Naive B cell (primary cell): ENCODE results near the gene CDC14B. TPM values are rescaled to one million over a fixed set of nuclear protein-coding genes. Genes with fewer than 3 reads are reported as not detected.
"Not testable (repeated sequence)": the region's sequence is repeated elsewhere in the genome, so short reads cannot be mapped to it uniquely, and the experiment has no call there.

Experiments
- ATAC-seq, 2 donors: fragments of 150-1000 bp; cut with Tn5 transposase; 2 replicates each; pipeline ENCODE4 v1.10.0; 2021; ENCODE audit warnings: low read depth in 2 of 2, mild to moderate bottlenecking in 2 of 2, moderate library complexity in 2 of 2
- DNase-seq: peaks from one replicate; pipeline ENCODE4 v3.0.0; 2022
- H3K27ac Mint-ChIP-seq, 6 donors: one replicate each; pipeline ENCODE4 v1.8.0; 2020 to 2022; ENCODE audit warnings: mild to moderate bottlenecking in 6 of 6, mixed read lengths in 6 of 6, moderate library complexity in 5 of 6, inconsistent platforms in 2 of 6
- H3K27me3 Mint-ChIP-seq, 3 donors: one replicate each; pipeline ENCODE4 v1.8.0; 2021 to 2022; ENCODE audit warnings: mixed read lengths in 3 of 3, mild to moderate bottlenecking in 1 of 3
- H3K36me3 Mint-ChIP-seq, 2 donors: one replicate each; pipeline ENCODE4 v1.8.0; 2020 to 2022; ENCODE audit warnings: mixed read lengths in 2 of 2, inconsistent platforms in 1 of 2, mild to moderate bottlenecking in 1 of 2
- H3K4me1 Mint-ChIP-seq, 3 donors: one replicate each; pipeline ENCODE4 v1.8.0; 2020 to 2022; ENCODE audit warnings: mixed read lengths in 3 of 3, inconsistent platforms in 1 of 3, mild to moderate bottlenecking in 1 of 3, moderate library complexity in 1 of 3
- H3K4me3 Mint-ChIP-seq, 8 donors: one replicate each; pipeline ENCODE4 v1.8.0; 2020 to 2022; ENCODE audit warnings: mild to moderate bottlenecking in 8 of 8, mixed read lengths in 8 of 8, moderate library complexity in 8 of 8, inconsistent platforms in 2 of 8
- H3K9me3 Mint-ChIP-seq, 7 donors: one replicate each; pipeline ENCODE4 v1.8.0; 2020 to 2022; ENCODE audit warnings: mixed read lengths in 7 of 7, mild to moderate bottlenecking in 5 of 7, inconsistent platforms in 2 of 7, moderate library complexity in 1 of 7
- polyA plus RNA-seq, 6 donors: library from polyadenylated mRNA; unstranded; fragments of 300-500 nt; fragmentation: Illumina TruSeq; gene quantifications; one replicate each; pipeline ENCODE4 v1.2.3, GENCODE V29; 2021; ENCODE audit warnings: low read depth in 6 of 6

The CDC14B gene
- polyA plus RNA-seq, result 1 to 10 TPM; 2.9 to 7.9 (median 5.2) TPM

- Mint-ChIP-seq H3K36me3 (no peaks in the 10 kb centered on the region), H3K4me3 (peak within 1 kb of the TSS; percentile 72 to 90 (median 76)), H3K9me3 (peaks cover 0 to 5% (median 0%) of the 10 kb centered on the region in 7 donors), H3K27ac (peak within 1 kb of the TSS in 2 of 6 donors; percentile 26 to 57), H3K27me3 (peaks cover 42 to 67% (median 44%) of the 10 kb centered on the region in 3 donors), H3K4me1 (peaks cover 3 to 15% (median 11%) of the 10 kb centered on the region in 3 donors)
- peak; percentile 77 to 79 for ATAC-seq
- DNase-seq, result peak; percentile 44
Observed at GRCh38 chr9:96619491-96620180, at the start of gene CDC14B. TSS of gene CDC14B (minus strand) at chr9:96619843. CDS start at chr9:96619378, 465 bp downstream.

- no peak for DNase-seq
- Mint-ChIP-seq H3K4me3 (no peak overlapping the region), H3K9me3 (peaks cover 0 to 3% (median 0%) of the 10 kb centered on the region in 7 donors), H3K4me1 (no peaks in the 10 kb centered on the region), H3K27ac (peak overlapping the region in 1 of 6 donors; percentile 73), H3K27me3 (peaks cover 8 to 21% (median 11%) of the 10 kb centered on the region in 3 donors), H3K36me3 (no peaks in the 10 kb centered on the region)
- ATAC-seq, result no peak
Observed at GRCh38 chr9:96668868-96669534, 49.4 kb upstream of the CDC14B start.

DNA sequence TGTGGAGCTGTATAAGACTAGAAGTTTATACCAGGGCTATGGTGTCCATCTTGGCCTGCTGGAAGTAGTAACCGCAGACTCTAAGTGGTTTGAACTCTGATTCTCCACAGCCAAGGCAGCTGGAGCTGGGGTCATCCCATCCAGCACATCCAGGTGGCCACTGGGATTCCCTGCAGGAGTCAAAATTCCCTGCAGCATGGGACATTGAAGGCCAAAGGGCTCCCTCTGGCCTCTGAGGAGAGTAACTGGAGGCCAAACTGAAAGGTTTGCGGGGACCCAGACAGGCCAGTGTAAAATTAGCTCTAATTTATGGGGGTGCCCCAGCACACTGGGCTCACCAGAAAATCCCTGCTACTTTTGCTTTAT lies 47.7 kb upstream of the CDC14B start:
- peaks cover 15 to 16% (median 15%) of the 10 kb centered on the region in 3 donors for H3K27me3 Mint-ChIP-seq
- no peak for ATAC-seq

DNA sequence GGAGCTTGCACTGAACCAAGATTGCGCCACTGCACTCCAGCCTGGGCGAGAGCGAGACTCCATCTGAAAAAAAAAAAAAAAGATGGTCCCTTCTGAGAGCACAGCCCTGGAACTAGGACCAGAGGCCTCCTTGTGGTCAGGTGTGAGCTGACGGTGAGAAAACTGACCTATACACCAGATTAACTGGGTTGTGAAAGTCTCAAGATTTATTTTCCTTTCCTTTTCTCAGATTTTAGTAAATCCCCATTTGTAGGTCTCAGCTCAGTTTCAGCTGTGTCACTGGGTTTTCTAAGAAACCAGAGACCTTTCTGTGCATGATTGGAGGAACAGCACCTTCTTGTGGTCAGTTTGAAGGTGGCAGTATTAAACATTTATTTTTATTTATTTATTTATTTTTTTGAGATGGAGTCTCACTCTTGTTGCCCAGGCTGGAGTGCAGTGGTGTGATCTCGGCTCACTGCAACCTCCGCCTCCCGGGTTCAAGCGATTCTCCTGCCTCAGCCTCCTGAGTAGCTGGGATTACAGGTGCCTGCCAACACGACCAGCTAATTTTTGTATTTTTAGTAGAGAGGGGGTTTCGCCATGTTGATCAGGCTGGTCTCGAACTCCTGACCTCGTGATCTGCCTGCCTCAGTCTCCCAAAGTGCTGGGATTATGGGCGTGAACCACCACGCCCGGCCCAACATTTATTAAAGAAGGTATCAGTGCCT lies 47.2 kb upstream of the CDC14B start:
- H3K27ac Mint-ChIP-seq, result peak overlapping the region in 1 of 6 donors; percentile 44

More for the DNA sequence above, 47.7 kb upstream of the CDC14B start:
- DNase-seq, result no peak
- Mint-ChIP-seq H3K9me3 (no peaks in the 10 kb centered on the region), H3K4me3 (no peak overlapping the region), H3K36me3 (no peaks in the 10 kb centered on the region), H3K4me1 (no peaks in the 10 kb centered on the region), H3K27ac (peak overlapping the region in 1 of 6 donors; percentile 44)

DNA sequence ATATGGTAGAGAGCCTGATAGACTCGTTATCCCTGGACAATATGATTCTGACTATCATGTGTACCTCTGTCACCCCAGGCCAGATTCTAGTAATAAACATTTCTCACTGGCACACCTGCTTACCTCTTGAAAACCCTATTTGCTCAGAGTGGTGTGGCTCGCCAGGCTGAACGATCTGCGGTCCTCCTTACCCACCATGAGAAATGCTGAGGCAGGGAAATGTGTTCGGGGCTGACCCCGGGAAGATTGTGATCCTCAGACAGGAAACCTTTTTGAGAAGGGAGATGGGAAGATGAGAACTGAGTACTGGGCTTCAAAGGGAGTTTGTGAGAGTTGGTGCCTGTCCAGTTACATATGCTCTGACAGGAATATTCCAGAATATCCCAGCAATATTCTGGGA lies 46.1 kb upstream of the CDC14B start:
- DNase-seq, result no peak

More for the DNA sequence above, 47.2 kb upstream of the CDC14B start:
- not testable (repeated sequence) for H3K9me3 Mint-ChIP-seq, H3K36me3 Mint-ChIP-seq, H3K4me3 Mint-ChIP-seq, H3K4me1 Mint-ChIP-seq
- ATAC-seq (peak; percentile 51 to 62), DNase-seq (peak; percentile 20)
- peaks cover 14 to 18% (median 16%) of the 10 kb centered on the region in 3 donors for H3K27me3 Mint-ChIP-seq

DNA sequence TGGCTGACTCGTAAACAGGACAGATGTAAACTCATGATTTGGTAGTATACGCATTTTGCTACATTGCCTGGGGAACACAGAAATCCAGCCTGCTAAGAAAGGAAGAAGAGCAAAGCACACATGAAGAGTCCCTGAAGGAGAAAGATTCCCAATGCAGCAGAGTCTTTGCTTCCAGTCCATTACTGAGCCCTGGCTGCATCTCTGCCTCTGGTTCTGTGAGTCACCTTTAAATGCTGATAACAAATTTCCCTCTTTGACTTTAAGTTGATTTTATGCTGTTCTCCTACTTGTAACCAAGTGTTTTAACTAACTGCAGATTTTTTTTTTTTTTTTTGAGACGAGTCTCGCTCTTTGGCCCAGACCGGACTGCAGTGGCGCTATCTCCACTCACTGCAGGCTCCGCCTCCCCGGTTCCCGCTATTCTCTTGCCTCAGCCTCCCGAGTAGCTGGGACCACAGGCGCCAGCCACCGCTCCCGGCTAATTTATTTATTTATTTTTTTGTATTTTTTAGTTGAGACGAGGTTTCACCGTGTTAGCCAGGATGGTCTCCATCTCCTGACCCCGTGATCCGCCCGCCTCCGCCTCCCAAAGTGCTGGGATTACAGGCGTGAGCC lies 44.0 kb upstream of the CDC14B start:
- no peak for ATAC-seq
- no peak for DNase-seq
- Mint-ChIP-seq H3K36me3 (no peaks in the 10 kb centered on the region), H3K27ac (no peak overlapping the region), H3K9me3 (no peaks in the 10 kb centered on the region), H3K4me3 (no peak overlapping the region), H3K4me1 (no peaks in the 10 kb centered on the region), H3K27me3 (peaks cover 8 to 13% (median 12%) of the 10 kb centered on the region in 3 donors)

More for the DNA sequence above, 46.1 kb upstream of the CDC14B start:
- H3K27ac Mint-ChIP-seq, result peak overlapping the region in 2 of 6 donors; percentile 4 to 15
- no peaks in the 10 kb centered on the region for H3K36me3 Mint-ChIP-seq
- H3K4me1 Mint-ChIP-seq, result no peaks in the 10 kb centered on the region
- no peak for ATAC-seq
- H3K27me3 Mint-ChIP-seq, result peaks cover 12 to 16% (median 13%) of the 10 kb centered on the region in 3 donors
- no peaks in the 10 kb centered on the region for H3K9me3 Mint-ChIP-seq
- H3K4me3 Mint-ChIP-seq, result no peak overlapping the region

DNA sequence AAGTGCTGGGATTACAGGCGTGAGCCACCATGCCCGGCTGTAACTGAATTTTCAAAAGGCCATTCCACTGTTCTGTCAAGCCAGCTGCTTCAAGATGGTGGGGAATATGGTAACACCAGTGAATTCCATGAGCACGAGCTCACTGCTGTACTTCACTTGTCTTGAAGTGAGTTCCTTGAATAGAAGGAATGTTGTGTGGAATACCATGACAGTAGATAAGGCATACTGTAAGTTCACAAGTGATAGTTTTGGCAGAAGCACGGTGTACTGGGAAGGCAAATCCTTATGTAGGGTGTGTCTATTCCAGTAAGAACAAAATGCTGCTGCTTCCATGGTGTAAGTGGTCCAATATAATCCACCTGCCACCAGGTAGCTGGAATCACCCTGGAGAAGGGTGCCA lies 42.1 kb upstream of the CDC14B start:
- Mint-ChIP-seq H3K4me1 (peaks cover 0 to 5% (median 2%) of the 10 kb centered on the region in 3 donors), H3K27me3 (peaks cover 8 to 18% (median 10%) of the 10 kb centered on the region in 3 donors), H3K36me3 (no peaks in the 10 kb centered on the region), H3K9me3 (no peaks in the 10 kb centered on the region), H3K27ac (no peak overlapping the region), H3K4me3 (no peak overlapping the region)
- DNase-seq, result no peak
- no peak for ATAC-seq

GRCh38 chr9:96660692-96661248 lies 41.1 kb upstream of the CDC14B start:
- no peak overlapping the region for H3K27ac Mint-ChIP-seq
- ATAC-seq (no peak), DNase-seq (no peak)
- H3K27me3 Mint-ChIP-seq, result peaks cover 8 to 14% (median 8%) of the 10 kb centered on the region in 3 donors
- peaks cover 4 to 9% (median 8%) of the 10 kb centered on the region in 3 donors for H3K4me1 Mint-ChIP-seq
- no peaks in the 10 kb centered on the region for H3K9me3 Mint-ChIP-seq
- no peak overlapping the region for H3K4me3 Mint-ChIP-seq
- no peaks in the 10 kb centered on the region for H3K36me3 Mint-ChIP-seq

- peak; percentile 69 to 70 for ATAC-seq
- Mint-ChIP-seq H3K27ac (peak within 1 kb of the TSS; percentile 97 to 100 (median 99)), H3K4me3 (peak within 1 kb of the TSS; percentile 90 to 97 (median 96)), H3K9me3 (peaks cover 0 to 2% (median 0%) of the 10 kb centered on the region in 7 donors), H3K36me3 (no peaks in the 10 kb centered on the region), H3K27me3 (peaks cover 0 to 6% (median 0%) of the 10 kb centered on the region in 3 donors), H3K4me1 (peaks cover 18 to 24% (median 21%) of the 10 kb centered on the region in 3 donors)
- DNase-seq, result peak; percentile 73
Observed at GRCh38 chr9:96655198-96655851, 35.7 kb upstream of the CDC14B start, which contains the start of gene PRXL2C. TSS of gene PRXL2C (minus strand) at chr9:96655317. CDS start at chr9:96655281, 36 bp downstream.

- Mint-ChIP-seq H3K36me3 (peaks cover 6% of the 10 kb centered on the region in 2 donors), H3K9me3 (peaks cover 0 to 2% (median 0%) of the 10 kb centered on the region in 7 donors), H3K27ac (peak overlapping the region; percentile 97 to 100 (median 99)), H3K27me3 (peaks cover 0 to 6% (median 0%) of the 10 kb centered on the region in 3 donors), H3K4me1 (peaks cover 18 to 24% (median 21%) of the 10 kb centered on the region in 3 donors), H3K4me3 (peak overlapping the region; percentile 90 to 96 (median 94))
- DNase-seq, result peak; percentile 83
- ATAC-seq, result peak; percentile 78 to 79
Observed at GRCh38 chr9:96654450-96655197, 35.0 kb upstream of the CDC14B start.

DNA sequence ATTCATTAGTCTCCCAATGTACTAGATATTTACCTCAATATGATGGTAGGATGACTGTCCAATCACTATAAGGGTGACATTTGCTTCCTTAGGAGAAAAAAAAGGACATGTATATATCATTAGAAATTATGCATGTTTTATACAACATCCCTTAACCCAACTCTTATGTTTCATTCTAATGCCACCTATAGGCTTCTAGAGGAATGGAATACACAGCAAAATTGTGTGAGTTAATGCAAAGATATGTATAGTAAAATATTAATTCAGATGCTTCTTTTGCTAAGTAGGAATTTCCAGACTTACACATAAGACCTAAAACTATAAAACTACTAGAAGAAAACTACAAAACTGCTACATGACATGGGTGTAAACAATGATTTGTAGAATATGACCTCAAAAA lies 32.0 kb upstream of the CDC14B start:
- Mint-ChIP-seq H3K4me1 (peaks cover 17 to 22% (median 21%) of the 10 kb centered on the region in 3 donors), H3K27me3 (no peaks in the 10 kb centered on the region), H3K36me3 (peaks cover 8 to 18% of the 10 kb centered on the region in 2 donors), H3K4me3 (peak overlapping the region in 1 of 8 donors; percentile 32), H3K9me3 (peaks cover 0 to 2% (median 0%) of the 10 kb centered on the region in 7 donors), H3K27ac (peak overlapping the region in 2 of 6 donors; percentile 81 to 97)
- DNase-seq (no peak), ATAC-seq (no peak)
